Activated naive CD8-positive, alpha-beta T cell treated with anti-CD3 and anti-CD28 coated beads, Interleukin-2, amount 50 U/mL, for 24 hours (primary cell): Measurements from ENCODE around the gene NLRC3.

ENCODE experiments used
- ATAC-seq: fragments of 150-1000 bp; cut with Tn5 transposase; one replicate; pipeline ENCODE4 v1.10.0; 2021
- DNase-seq: peaks from one replicate; pipeline ENCODE4 v3.0.0; 2021
- H3K27ac Mint-ChIP-seq: one replicate; pipeline ENCODE4 v1.8.0; 2021; ENCODE audit warnings: mild to moderate bottlenecking, mixed read lengths
- H3K27me3 Mint-ChIP-seq: one replicate; pipeline ENCODE4 v1.8.0; 2021; ENCODE audit warnings: mixed read lengths
- H3K36me3 Mint-ChIP-seq: one replicate; pipeline ENCODE4 v1.8.0; 2021; ENCODE audit warnings: low read depth, mixed read lengths
- H3K4me1 Mint-ChIP-seq: one replicate; pipeline ENCODE4 v1.8.0; 2021; ENCODE audit warnings: mixed read lengths
- H3K4me3 Mint-ChIP-seq: one replicate; pipeline ENCODE4 v1.8.0; 2021; ENCODE audit warnings: mild to moderate bottlenecking, moderate library complexity, mixed read lengths
- H3K9me3 Mint-ChIP-seq: one replicate; pipeline ENCODE4 v1.8.0; 2021; ENCODE audit warnings: mixed read lengths

Gene NLRC3

GRCh38 chr16:3591436-3591803 is 14.2 kb upstream of the NLRC3 start:
- H3K36me3 Mint-ChIP-seq = peaks cover 13% of the 10 kb centered on the region
- no peaks in the 10 kb centered on the region for H3K27me3 Mint-ChIP-seq
- DNase-seq (no peak), ATAC-seq (no peak)
- H3K4me1 Mint-ChIP-seq = peaks cover 5% of the 10 kb centered on the region
- H3K4me3 Mint-ChIP-seq = no peak overlapping the region
- no peaks in the 10 kb centered on the region for H3K9me3 Mint-ChIP-seq
- H3K27ac Mint-ChIP-seq = no peak overlapping the region

DNA sequence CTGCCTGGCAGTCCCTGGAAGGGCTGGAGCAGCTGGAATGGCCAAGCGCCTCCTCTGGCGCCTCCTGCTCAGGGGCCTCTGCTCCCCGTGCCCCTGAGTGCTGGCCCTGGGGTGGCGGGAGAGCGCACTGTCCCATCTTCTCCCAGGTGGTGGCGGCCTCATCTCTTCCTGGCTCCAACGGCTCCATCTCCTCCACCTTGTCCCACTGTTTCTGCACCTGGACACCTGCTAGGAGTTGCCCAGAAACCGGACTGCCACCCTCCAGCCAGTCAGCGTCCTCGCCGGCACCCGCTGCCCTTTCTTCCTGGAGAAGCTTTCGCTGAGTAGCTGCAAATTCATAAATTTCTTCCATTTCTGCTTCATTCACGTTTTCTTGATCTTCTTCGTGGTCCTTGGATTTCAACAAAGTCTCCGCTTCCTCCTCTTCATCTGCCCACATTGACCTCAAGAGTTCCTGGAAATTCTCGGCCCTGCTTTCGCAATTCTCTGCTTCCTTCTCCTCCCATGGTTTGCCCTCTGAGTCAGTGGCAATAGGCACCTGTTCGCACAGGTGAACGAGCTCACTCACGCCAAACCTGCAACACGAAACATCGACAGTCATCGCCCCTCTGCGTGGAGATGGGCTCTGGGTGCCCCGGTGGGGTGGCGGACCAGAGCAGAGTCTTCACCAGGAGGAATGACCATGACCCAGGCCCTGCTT is 13.7 kb upstream of the NLRC3 start:
- peaks cover 14% of the 10 kb centered on the region for H3K36me3 Mint-ChIP-seq

GRCh38 chr16:3589991-3590701 is 12.9 kb upstream of the NLRC3 start:
- DNase-seq (no peak), ATAC-seq (no peak)
- H3K4me1 Mint-ChIP-seq = peaks cover 9% of the 10 kb centered on the region
- H3K36me3 Mint-ChIP-seq = peaks cover 14% of the 10 kb centered on the region
- no peaks in the 10 kb centered on the region for H3K27me3 Mint-ChIP-seq
- H3K27ac Mint-ChIP-seq = no peak overlapping the region
- no peak overlapping the region for H3K4me3 Mint-ChIP-seq
- H3K9me3 Mint-ChIP-seq = no peaks in the 10 kb centered on the region

More for the DNA sequence above, 13.7 kb upstream of the NLRC3 start:
- Mint-ChIP-seq H3K27me3 (no peaks in the 10 kb centered on the region), H3K27ac (no peak overlapping the region), H3K4me1 (peaks cover 8% of the 10 kb centered on the region), H3K9me3 (no peaks in the 10 kb centered on the region), H3K4me3 (no peak overlapping the region)
- no peak for DNase-seq
- ATAC-seq = no peak

DNA sequence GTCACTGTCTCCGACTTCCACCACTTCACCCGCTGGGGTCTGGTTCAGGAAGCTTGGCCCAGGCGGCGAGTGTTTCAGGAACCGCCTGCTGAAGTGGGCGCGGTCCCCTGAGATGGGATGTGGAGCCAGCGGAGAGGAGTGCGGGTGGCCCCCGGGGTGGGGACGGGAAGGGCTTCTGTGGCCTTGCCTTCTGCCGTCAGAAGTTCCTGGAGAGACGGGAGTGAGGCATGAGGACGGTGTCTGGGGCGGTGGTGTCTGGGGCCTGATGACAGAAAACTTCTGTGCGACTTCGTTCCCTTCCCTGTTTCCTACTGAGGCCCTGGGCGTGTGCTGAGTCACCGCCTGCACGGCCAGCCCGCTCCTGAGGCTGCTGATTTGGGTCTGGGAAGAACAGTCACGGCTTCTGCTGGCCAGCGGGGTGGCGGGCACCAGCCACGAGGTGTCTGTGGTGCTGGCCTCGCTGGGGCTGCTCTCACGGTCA is 12.3 kb upstream of the NLRC3 start:
- Mint-ChIP-seq H3K4me1 (peaks cover 12% of the 10 kb centered on the region), H3K9me3 (no peaks in the 10 kb centered on the region), H3K36me3 (peaks cover 19% of the 10 kb centered on the region), H3K27ac (no peak overlapping the region), H3K4me3 (no peak overlapping the region), H3K27me3 (no peaks in the 10 kb centered on the region)
- ATAC-seq = no peak
- no peak for DNase-seq

GRCh38 chr16:3589001-3589400 is 11.8 kb upstream of the NLRC3 start:
- DNase-seq (no peak), ATAC-seq (no peak)
- Mint-ChIP-seq H3K9me3 (no peaks in the 10 kb centered on the region), H3K27me3 (no peaks in the 10 kb centered on the region), H3K4me3 (no peak overlapping the region), H3K27ac (no peak overlapping the region), H3K36me3 (peaks cover 21% of the 10 kb centered on the region), H3K4me1 (peaks cover 12% of the 10 kb centered on the region)

- peaks cover 24% of the 10 kb centered on the region for H3K36me3 Mint-ChIP-seq
- ATAC-seq (no peak), DNase-seq (no peak)
- H3K4me1 Mint-ChIP-seq = peaks cover 12% of the 10 kb centered on the region
- no peaks in the 10 kb centered on the region for H3K27me3 Mint-ChIP-seq
- H3K9me3 Mint-ChIP-seq = no peaks in the 10 kb centered on the region
- H3K27ac Mint-ChIP-seq = no peak overlapping the region
- H3K4me3 Mint-ChIP-seq = no peak overlapping the region
These were observed 10.4 kb upstream of the NLRC3 start for GRCh38 chr16:3587547-3588110.

DNA sequence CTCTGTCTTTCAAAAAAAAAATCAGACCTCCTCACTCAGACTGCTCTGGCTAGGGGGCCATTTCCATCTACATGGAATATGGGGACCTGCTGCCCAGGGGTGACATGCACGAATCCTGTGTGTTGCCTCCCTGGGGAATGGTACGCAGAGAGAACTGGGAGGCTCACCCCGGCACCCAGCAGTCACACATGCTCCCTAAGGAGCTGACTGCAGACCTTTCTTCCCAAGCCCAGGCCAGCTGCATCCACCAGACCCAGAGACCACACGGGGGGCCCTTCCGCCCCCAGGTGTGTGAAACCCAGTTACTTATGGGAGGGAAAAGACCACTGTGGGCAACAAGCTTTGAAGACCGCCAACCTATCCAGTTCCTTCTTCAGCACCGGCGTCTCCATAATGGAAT is 7.2 kb upstream of the NLRC3 start:
- Mint-ChIP-seq H3K9me3 (no peaks in the 10 kb centered on the region), H3K27me3 (no peaks in the 10 kb centered on the region), H3K4me1 (peaks cover 23% of the 10 kb centered on the region), H3K4me3 (no peak overlapping the region), H3K27ac (no peak overlapping the region), H3K36me3 (peaks cover 16% of the 10 kb centered on the region)
- ATAC-seq (no peak), DNase-seq (no peak)

DNA sequence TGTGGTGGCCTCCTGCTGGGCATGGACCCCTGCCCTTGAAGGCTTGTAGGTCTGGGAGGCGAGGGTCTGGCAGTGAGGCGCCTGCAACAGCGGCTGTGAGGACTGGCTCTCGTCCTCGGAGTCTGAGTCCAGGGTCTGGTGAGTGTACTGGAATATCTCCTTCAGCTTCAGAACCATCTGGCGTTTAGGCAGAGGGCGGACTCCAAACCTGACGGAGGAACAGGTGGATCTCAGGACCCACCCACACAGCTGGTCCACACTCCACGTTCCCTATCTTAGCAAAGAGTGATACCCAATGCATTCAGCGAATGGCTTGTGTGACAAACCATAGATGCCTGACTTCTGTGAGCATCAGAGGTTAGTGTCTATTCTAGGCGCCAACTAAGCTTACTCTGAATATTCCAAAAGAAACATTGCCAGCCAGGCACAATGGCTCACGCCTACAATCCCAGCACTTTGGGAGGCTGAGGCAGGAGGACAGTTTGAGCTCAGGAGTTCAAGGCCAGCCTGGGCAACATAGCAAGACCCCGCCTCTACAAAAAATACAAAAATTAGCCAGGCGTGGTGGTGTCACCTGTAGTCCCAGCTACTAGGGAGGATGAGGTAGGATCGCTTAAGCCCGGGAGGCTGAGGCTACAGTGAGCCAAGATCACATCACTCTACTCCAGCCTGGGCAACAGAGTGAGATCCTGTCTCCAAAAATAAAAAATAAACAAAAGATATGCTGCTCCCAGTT is 6.3 kb upstream of the NLRC3 start:
- Mint-ChIP-seq H3K27me3 (no peaks in the 10 kb centered on the region), H3K9me3 (no peaks in the 10 kb centered on the region), H3K27ac (no peak overlapping the region), H3K4me1 (peaks cover 31% of the 10 kb centered on the region), H3K4me3 (no peak overlapping the region), H3K36me3 (peaks cover 16% of the 10 kb centered on the region)
- ATAC-seq (no peak), DNase-seq (no peak)

GRCh38 chr16:3582276-3583165 is 5.3 kb upstream of the NLRC3 start:
- H3K9me3 Mint-ChIP-seq = no peaks in the 10 kb centered on the region
- H3K27ac Mint-ChIP-seq = no peak overlapping the region
- no peak for DNase-seq
- no peak for ATAC-seq
- no peaks in the 10 kb centered on the region for H3K27me3 Mint-ChIP-seq
- no peak overlapping the region for H3K4me3 Mint-ChIP-seq
- H3K36me3 Mint-ChIP-seq = peaks cover 16% of the 10 kb centered on the region
- peaks cover 40% of the 10 kb centered on the region for H3K4me1 Mint-ChIP-seq

- DNase-seq (no peak), ATAC-seq (no peak)
- no peak overlapping the region for H3K27ac Mint-ChIP-seq
- peaks cover 49% of the 10 kb centered on the region for H3K4me1 Mint-ChIP-seq
- H3K9me3 Mint-ChIP-seq = no peaks in the 10 kb centered on the region
- no peaks in the 10 kb centered on the region for H3K27me3 Mint-ChIP-seq
- no peak overlapping the region for H3K4me3 Mint-ChIP-seq
- peaks cover 13% of the 10 kb centered on the region for H3K36me3 Mint-ChIP-seq
These were observed 4.2 kb upstream of the NLRC3 start for GRCh38 chr16:3581392-3581791.

DNA sequence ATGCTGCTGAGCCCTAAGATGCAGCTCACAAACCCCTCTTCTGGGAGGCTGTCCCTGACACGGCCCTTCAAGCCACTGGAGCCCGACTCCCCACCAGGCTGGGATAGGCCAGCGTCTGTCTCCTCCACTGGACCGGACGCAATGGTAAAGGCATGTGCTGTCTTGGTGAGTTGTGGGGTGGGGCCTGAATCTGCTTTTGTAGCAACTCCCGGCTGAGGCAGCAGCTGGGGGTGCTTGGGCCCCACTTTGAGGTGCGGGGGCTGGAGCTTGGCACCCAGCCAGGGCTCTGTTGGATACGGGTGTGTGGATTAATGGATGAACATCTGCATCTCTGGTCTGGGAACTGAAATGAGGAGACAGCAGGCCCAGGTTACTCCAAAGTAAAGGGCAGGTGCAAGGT is 3.5 kb upstream of the NLRC3 start:
- Mint-ChIP-seq H3K27me3 (no peaks in the 10 kb centered on the region), H3K9me3 (no peaks in the 10 kb centered on the region), H3K36me3 (peaks cover 11% of the 10 kb centered on the region), H3K4me1 (peaks cover 48% of the 10 kb centered on the region), H3K27ac (no peak overlapping the region), H3K4me3 (no peak overlapping the region)
- ATAC-seq = no peak
- DNase-seq = no peak

GRCh38 chr16:3580251-3580651 is 3.0 kb upstream of the NLRC3 start:
- peaks cover 10% of the 10 kb centered on the region for H3K36me3 Mint-ChIP-seq
- H3K27me3 Mint-ChIP-seq = no peaks in the 10 kb centered on the region
- H3K27ac Mint-ChIP-seq = no peak overlapping the region
- no peak for ATAC-seq
- H3K9me3 Mint-ChIP-seq = no peaks in the 10 kb centered on the region
- H3K4me1 Mint-ChIP-seq = peaks cover 49% of the 10 kb centered on the region
- DNase-seq = no peak
- H3K4me3 Mint-ChIP-seq = no peak overlapping the region

DNA sequence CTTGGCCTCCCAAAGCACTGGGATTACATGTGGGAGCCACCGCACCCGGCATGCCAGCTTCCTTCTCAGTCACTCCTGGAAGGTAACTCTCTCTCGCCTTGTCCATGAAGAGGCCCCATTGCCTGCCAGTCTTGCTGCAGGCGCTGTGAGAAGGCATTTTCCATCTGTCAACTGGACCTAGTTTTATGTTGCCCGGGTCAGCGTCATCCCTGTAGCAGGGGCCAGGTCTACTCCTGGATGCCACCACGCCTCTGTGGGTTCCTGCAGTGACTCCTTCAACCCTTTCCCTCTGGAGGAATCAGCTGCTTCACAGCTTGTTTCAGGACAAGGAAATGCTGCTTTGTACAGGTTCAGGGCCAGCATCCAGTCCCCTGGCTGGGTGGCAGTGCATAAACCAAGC is 2.6 kb upstream of the NLRC3 start:
- H3K9me3 Mint-ChIP-seq = no peaks in the 10 kb centered on the region
- ATAC-seq (no peak), DNase-seq (no peak)
- H3K36me3 Mint-ChIP-seq = peaks cover 8% of the 10 kb centered on the region
- H3K27ac Mint-ChIP-seq = peak overlapping the region; percentile 46
- H3K27me3 Mint-ChIP-seq = no peaks in the 10 kb centered on the region
- peaks cover 50% of the 10 kb centered on the region for H3K4me1 Mint-ChIP-seq
- no peak overlapping the region for H3K4me3 Mint-ChIP-seq
